Uterus (tissue), 2 donors: Measurements from ENCODE around the gene DNAJB12.

Experiments
- POLR2A ChIP-seq, 2 donors: fragments of 450-650 bp; IDR thresholded peaks; one replicate each; pipeline ENCODE4 v1.6.1; 2016; ENCODE audit warnings: antibody characterized with exemption in 2 of 2, mild to moderate bottlenecking in 1 of 2, moderate library complexity in 1 of 2
- TF ChIP-seq, protein P1 (sequence below), 4 experiments: fragments of 200-600 bp in 2 of 4; fragments of 450-650 bp in 2 of 4; sonication (generic) in 2 of 4; IDR thresholded peaks; one replicate each; pipeline ENCODE4 v1.5.1; 2016 to 2019; ENCODE audit warnings: antibody characterized with exemption in 4 of 4, mild to moderate bottlenecking in 2 of 4, moderate library complexity in 1 of 4

DNA sequence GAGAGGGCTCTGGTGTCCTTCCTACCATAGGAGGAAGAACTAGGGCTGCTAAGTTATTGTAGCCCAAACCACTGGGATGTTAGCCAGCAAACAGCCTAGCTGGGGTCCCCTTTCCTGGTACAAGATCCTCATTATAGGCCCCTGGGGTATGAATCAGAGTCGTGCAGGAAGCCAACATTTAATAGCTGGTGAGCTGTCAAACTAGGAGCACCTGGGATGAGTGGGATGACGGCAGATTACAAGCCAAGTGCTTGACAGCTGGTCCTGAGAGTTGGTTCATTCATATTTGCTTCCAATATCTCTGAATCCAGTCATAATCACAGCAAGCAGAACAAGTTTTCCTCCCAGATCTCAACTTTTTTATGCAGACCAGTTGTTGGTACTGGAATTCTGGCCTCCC lies 25.1 kb upstream of the DNAJB12 start:
- TF ChIP-seq, protein P1, sequence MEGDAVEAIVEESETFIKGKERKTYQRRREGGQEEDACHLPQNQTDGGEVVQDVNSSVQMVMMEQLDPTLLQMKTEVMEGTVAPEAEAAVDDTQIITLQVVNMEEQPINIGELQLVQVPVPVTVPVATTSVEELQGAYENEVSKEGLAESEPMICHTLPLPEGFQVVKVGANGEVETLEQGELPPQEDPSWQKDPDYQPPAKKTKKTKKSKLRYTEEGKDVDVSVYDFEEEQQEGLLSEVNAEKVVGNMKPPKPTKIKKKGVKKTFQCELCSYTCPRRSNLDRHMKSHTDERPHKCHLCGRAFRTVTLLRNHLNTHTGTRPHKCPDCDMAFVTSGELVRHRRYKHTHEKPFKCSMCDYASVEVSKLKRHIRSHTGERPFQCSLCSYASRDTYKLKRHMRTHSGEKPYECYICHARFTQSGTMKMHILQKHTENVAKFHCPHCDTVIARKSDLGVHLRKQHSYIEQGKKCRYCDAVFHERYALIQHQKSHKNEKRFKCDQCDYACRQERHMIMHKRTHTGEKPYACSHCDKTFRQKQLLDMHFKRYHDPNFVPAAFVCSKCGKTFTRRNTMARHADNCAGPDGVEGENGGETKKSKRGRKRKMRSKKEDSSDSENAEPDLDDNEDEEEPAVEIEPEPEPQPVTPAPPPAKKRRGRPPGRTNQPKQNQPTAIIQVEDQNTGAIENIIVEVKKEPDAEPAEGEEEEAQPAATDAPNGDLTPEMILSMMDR (IDR thresholded peaks at IDR 0.05) = no peak
- TF ChIP-seq POLR2A (IDR thresholded peaks at IDR 0.05) = no peak
